SKM-1 treated with dmso at 0.1 percent for 144 hours (cell line): ENCODE data around the gene ASB6.
"Not testable (repeated sequence)": the region's sequence is repeated elsewhere in the genome, so short reads cannot be mapped to it uniquely, and the experiment has no call there.

Source experiments
- DNase-seq: peaks from one replicate; lab custom pipeline; 2025; ENCODE audit not compliant: unreplicated experiment; lab: John Stamatoyannopoulos, UW

The ASB6 gene

DNA sequence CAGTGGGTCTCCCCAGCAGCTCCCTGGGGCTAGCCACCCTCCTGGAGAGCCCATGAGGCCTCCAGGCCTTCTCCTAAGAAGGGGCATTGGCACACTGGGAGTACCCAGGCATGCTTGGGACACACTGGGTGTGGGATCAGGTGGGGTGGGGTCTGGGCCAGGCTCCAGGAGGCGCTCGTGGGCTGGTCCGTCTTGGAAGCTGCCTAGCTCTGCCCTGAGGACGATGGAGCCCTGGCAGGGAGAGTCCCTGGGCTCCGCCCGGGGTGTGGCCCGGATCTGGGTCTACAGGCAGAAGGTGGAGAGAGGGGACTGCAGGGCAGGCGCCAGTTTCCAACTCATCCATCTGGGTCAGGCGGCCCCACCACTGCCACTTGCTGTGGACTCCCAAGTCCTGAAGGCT lies 25.9 kb upstream of the ASB6 start:
- no peak for DNase-seq

DNA sequence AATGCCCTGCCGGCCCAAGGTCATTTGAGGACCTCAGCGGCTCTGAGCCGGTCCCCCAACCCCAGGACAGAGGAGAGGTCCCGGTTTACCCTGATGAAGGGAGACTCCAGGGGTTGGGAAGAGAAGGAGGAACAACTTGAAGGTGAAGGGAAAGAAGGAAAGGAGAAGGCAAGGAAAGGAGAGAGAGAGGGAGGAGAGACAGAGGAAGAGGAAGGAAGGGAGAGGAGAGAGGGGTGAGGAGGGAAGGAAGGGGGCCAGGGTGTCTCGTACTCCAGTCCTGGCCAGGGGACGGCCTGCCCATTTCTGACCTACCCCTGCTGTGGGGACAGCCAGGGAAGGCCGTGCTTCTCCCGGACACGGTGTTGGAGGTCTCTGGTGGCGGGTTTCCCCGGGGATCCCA lies 25.4 kb upstream of the ASB6 start:
- no peak for DNase-seq

DNA sequence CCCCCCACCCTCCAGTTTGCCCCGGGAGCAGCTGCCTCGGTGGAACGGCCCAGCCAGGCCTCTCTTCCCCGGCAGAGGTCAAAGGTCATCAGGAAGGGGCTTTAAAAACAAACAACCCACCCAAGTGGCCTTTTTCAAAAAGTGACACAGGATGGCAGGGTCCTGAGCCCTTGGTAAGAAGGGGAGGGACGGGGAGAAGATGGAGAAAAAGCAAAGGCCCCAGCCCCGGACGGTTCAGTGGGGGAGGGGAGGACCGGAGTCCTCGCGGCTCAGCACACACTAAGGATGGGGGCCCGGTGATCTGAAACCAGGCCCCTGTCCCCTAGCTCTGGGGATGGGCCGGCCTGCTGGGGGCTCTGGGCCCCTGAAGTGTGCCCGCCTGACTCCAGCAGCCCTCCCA lies 24.6 kb upstream of the ASB6 start:
- DNase-seq, result no peak

DNA sequence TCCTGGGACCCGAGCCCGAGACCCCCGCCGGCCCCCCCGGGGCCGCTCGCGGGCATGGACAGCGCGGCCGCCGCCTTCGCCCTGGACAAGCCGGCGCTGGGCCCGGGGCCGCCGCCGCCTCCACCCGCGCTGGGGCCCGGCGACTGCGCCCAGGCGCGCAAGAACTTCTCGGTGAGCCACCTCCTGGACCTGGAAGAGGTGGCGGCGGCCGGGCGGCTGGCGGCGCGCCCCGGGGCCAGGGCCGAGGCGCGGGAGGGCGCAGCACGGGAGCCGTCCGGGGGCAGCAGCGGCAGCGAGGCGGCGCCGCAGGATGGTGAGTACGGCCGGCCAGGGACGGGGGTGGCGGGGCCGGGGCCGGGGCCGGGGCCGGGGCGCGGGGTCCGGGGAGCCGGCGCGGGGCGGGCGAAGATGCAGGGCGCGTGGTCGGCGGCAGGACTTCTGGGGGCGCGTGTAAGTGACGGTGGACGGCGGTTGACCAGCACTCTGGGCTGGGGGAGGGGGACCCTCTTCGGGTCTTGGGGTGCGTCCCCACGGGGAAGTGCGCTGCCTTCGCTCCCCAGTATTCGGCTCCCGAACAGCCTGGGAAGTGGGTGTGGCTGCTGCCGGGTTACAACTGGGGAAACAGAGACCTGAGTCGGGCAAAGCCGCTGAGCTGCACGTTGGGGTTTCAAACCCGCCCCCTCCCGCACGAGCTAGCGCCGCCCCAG lies 24.0 kb upstream of the ASB6 start:
- no peak for DNase-seq

- no peak for DNase-seq
These were observed 23.4 kb upstream of the ASB6 start, which contains the start of gene PRRX2 for GRCh38 chr9:129665389-129665775. PRRX2 (plus strand) TSS chr9:129665647; CDS start chr9:129665868, 221 bp downstream.

DNA sequence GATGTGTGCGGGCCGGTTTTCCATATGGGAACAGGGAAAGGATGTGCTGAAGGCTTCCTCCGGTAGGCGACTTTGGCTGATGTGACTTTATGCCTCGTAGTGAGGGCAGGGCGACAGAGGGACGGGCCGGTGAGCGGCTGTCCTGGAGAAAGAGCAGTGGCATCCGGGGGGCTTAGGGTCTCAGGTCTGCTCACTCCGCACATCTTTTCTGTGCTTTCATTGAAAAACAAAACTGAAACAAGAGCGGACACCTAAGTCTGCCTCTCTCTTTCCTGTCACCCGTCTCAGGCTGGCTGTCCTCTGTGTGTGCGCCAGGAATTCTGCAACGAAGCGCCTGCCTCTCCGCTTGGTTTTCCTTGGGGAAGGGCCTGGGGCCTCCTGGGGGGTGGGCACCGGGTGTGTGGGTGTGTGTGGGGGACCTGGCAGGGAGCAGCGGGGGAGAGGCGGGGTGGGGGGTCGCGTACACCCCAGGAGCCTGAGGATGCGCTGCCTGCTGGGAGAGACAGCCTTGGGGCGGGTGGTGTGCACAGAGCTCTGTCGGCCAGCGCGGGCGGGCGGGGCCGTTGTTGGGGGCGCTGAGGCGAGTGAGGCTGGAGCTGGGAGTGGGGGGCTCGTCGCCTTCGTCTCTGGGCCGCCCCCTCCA lies 22.9 kb upstream of the ASB6 start:
- no peak for DNase-seq

DNA sequence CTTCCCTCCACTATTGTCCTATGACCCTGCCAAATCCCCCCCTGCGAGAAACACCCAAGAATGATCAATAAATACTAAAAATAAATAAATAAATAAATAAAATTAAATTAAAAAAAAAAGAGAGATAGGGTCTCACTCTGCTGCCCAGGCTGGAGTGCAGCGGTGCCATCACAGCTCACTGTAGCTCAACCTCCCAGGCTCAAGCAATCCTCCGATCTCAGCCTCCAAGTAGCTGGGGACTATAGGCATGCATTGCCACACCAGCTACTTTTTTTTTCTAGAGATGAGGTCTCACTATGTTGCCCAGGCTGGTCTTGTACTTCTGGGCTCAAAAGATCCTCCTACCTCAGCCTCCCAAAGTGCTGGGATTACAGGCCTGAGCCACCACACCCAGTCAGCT lies 20.3 kb upstream of the ASB6 start:
- not testable (repeated sequence) for DNase-seq

- no peak for DNase-seq
These were observed 19.1 kb upstream of the ASB6 start for GRCh38 chr9:129661029-129661428.

- no peak for DNase-seq
These were observed 14.9 kb upstream of the ASB6 start for GRCh38 chr9:129656795-129657390.

- no peak for DNase-seq
These were observed 13.7 kb upstream of the ASB6 start for GRCh38 chr9:129655696-129656095.

GRCh38 chr9:129655154-129655553 lies 13.2 kb upstream of the ASB6 start:
- no peak for DNase-seq

DNA sequence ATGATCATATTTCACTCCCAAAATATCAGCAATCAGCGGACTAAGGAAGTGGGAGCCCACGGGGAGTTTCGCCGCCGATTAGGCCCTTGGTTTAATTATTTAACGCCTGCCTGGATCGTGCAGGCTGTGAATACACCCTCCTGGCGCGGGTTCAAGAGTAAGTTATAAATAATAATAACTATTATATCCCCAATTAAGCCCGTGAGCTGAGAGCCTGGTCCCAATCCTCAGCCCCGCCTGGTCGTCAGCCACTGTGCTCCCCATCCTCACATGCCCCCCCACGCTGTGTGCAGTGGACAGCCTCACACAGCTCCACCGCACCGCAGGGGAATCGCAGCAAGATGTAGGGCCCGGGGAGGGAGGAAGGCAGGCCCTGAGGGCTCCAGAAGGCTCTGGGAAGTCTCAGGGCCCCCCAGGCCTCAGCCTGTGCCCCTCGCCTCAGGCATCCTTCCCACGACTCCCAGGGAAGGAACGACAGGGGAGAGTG lies 12.6 kb upstream of the ASB6 start:
- DNase-seq, result no peak

DNA sequence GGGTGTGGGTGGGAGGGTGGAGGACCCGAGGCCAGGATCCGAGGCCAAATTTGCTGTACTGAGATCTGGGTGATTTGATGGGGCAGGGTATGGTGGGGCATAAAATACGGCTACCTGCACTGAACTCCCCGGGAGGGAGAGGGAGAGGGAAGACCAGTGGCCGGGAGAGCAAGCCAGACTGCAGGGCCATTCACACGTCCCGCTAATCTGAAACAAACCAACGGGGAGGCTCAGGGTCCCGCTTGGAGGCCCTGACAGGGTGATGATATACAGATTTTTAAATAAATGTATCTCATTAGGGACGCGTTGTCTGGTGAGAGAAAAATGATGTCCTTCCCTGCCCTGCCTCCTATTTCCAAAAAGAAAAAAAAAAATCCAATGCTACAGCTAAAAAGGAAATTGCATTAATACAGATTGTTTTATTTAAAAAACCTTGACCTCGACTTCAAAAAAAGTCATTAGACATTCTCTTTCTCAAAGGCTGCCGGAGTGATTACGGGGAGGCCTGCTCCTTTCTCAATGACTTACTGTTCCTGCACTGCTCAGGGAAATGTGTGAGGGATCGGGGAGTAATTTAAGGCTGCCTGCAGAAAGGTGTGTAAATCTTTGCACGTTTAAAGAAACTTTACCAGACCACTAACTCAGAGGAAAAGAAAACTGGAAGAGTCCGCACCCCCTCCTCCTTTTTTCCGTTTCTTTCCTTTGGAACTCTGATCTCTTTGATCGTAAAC lies 12.0 kb upstream of the ASB6 start:
- DNase-seq, result no peak

DNA sequence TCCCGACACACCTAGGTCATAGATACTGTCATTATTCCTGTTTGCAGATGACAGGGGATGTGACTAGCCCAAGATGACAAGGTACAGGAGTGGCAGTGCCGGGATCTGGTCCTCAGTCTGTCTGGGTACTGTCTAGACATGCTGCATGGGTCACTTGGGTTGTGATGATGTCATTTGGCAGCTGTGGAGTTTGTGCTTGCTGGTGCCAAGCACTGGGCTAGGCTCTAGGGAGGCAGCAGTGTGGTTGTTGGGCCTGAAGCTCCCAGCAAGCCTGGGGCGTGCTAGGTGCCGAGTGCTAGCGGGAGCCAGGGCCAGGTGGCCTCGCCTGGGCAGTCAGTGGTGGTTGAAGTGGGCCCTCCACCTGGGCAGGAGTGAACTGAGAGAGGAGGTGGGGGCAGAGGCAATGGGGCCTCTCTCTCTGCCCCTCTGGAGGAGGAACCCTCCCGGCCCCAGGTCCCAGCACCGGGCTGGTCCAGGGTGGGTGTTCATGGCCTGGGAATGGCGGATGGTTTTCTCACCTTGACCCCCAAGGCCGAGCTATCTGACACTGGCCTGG lies 8.8 kb upstream of the ASB6 start:
- DNase-seq, result no peak

DNA sequence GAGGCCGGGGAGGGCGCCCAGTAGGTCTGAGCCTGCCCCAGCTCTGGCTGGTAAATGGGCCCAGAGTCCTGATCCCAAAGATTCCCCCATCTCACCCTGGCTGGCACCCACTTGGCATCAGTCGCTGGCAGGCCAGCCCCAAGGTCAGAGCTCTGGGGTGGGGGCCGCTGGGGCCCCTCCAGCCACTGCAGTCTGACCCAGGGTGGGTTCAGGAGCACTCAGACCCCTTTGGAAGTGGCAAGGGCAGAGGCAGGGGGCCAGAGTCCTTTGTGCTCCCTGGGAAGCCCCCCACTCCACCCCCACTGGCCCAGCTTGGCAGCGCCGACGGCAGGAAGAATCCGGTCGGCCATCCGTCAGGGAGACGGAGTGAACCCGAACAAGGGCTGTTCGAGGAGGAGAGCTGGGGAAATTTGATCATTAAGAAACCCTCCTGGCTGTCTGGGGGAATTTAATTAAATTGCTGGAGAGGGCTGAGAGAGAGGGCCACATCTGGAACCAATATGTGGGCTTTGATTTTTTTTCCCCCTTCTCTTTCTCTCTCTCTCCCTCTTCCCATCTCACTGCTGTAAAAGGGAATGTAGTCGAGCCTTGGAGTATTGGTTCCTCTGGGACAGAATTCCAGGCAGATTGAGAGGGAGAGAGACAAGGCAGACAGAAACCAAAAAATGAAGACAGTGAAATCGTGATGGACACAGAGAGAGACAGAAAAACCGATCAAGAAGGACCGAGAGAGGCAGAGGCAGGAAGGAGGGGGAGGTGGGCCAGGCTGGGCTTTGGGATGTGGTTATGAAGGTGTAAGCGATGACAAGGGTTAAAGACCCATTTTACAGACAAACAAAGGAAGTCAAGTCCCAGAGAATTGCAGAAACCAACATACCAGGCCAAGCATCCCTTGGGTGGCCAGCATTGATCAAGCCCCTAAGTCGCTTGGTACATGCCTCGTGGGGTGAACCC lies 8.1 kb upstream of the ASB6 start:
- DNase-seq, result no peak

DNA sequence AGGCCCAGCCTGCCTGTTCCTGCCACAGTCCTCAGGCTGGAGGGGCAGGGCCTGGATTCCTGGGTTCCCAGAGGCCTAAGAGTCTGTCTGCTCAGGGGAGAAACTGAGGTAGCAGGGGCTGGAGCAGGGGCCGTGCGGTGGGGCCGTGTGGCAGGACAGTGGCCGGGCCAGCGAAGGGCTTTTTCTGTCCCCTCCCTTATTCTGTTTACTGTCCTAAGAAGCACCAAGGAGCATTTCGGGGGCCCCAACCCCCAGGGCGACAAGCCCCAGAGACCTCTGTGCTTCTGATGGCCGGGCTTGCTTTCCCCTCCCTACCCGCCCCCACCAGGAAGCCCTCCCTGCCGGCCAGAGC lies 6.8 kb upstream of the ASB6 start:
- no peak for DNase-seq

DNA sequence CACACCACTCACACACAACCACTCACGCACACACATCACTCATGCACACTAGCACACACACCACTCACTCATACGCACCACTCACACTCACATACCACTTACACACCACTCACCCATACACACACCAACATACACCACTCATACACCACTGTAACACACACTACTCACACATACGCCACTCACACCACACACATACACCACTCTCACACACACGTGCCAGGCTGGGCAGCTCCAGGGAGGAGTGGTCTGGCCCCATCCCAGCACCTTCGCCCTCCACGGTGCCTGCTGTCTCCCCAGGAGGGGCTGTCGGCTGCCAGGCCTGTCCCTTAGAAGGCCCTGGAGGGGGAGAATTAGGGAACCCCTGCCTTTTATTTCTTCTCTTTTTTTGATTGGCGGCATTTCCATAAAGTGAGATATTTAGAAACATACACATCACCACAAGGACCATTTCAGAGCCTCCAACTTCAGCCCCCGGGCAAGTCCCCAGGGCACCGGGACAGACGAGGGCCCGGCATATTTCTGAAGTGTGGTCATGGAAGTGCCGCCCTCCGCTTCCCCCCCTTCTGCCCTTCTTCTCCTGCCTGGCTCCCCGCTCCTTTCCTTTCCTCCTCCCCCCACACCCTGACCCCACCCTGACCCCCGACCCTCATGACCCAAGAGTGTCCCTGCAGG lies 6.3 kb upstream of the ASB6 start:
- no peak for DNase-seq

DNA sequence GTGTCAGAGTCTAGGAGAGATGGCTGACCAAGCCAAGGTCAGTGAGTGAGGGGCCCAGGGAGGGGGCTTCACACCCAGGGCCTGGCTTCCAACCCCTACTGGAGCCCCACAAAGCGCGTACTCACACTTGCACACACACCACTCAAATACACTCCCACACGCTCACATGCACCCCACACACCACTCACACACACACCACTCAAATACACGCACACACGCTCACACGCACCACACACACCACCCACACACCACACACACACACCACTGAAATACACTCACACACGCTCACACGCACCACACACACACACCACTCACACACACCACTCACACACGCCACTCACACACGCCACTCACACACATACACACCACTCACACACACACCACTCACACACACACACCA lies 5.7 kb upstream of the ASB6 start:
- no peak for DNase-seq

DNA sequence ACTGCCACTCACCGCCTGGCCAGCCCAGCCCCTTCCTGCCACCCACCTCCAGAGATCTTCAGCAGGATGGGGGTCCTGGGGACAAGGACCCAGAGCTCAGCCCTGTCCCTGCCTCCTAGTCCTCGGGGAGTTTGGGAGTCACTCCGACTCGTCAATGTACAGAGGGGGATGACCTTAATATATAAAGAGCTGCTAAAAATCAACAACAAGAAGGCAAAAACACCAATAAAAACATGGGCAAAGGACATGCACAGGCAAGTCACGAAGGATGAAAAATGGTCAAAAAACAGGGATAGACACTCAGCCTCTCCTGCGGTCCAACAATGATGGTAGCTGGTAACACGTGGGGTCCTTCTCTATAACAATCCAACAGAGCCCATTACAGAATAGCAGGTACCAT lies 4.7 kb upstream of the ASB6 start:
- no peak for DNase-seq

- no peak for DNase-seq
These were observed 4.3 kb upstream of the ASB6 start for GRCh38 chr9:129646252-129646651.
